ENCODE measurements around the gene VWA5A. TPM values are rescaled to one million over a fixed set of nuclear protein-coding genes. Genes with fewer than 3 reads are reported as not detected.

The VWA5A gene
- total and polyA plus RNA-seq, 2 of the 13 experiments (the other 11 are each of a cell fraction or from before 2014, with no cell fraction given): 1.3 to 1.8 TPM

GRCh38 chr11:124179310-124179709 is 64.1 kb downstream of the VWA5A start:
- H3K4me3 ChIP-seq (replicated peaks in 1 of 3; ENCODE audit: insufficient read depth in 1 of 3, low read depth in 2 of 3, low read length in 3 of 3): no peak overlapping the region
- no peaks in the 10 kb centered on the region for H3K9me3 ChIP-seq (ENCODE audit: low read length)
- TF ChIP-seq ZNF766 (CRISPR knock-in tag; IDR thresholded peaks at IDR 0.05; ENCODE audit: borderline replicate concordance) (no peak), CAMTA2 (CRISPR knock-in tag; IDR thresholded peaks at IDR 0.05; ENCODE audit: borderline replicate concordance) (no peak), KDM4B (CRISPR knock-in tag; IDR thresholded peaks at IDR 0.05) (no peak)
- TF ChIP-seq, protein P1, sequence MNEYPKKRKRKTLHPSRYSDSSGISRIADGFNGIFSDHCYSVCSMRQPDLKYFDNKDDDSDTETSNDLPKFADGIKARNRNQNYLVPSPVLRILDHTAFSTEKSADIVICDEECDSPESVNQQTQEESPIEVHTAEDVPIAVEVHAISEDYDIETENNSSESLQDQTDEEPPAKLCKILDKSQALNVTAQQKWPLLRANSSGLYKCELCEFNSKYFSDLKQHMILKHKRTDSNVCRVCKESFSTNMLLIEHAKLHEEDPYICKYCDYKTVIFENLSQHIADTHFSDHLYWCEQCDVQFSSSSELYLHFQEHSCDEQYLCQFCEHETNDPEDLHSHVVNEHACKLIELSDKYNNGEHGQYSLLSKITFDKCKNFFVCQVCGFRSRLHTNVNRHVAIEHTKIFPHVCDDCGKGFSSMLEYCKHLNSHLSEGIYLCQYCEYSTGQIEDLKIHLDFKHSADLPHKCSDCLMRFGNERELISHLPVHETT (CRISPR knock-in tag; conservative IDR thresholded peaks at IDR 0.05): no peak
- no peaks in the 10 kb centered on the region for H3K79me2 ChIP-seq (ENCODE audit: insufficient read depth, low read length)
- H3K27ac ChIP-seq (ENCODE audit: extremely low read length, insufficient read depth, low read length): no peak overlapping the region
- WGBS (ENCODE audit: low lambda C conversion rate): 8% methylated on average over 1 of the region's 1 CpG
- H3K9ac ChIP-seq (ENCODE audit: insufficient read depth, low read depth, low read length): no peak overlapping the region
- ATAC-seq (no peak), FAIRE-seq (no peak), DNase-seq (ENCODE audit: low spot score) (no peak)
- no peaks in the 10 kb centered on the region for H3K27me3 ChIP-seq (ENCODE audit: control insufficient read depth in 1 of 2, insufficient read depth in 2 of 2, low read length in 2 of 2)
- BruUV-seq (replicated peaks): no TSS peak
- in situ Hi-C loops (cut with HindIII; ENCODE audit: extremely low pct_ligation_motif_present, low pct_unique_long_range_greater_than_20kb) (no loop called here), intact Hi-C loops (cut with micrococcal nuclease; ENCODE audit: unreplicated experiment) (no loop called here)
- H3K4me2 ChIP-seq (ENCODE audit: low read depth, low read length): no peak overlapping the region
- H3K36me3 ChIP-seq (replicated peaks in 1 of 2; ENCODE audit: control insufficient read depth in 1 of 2, insufficient read depth in 2 of 2, low read length in 2 of 2): no peaks in the 10 kb centered on the region
- ChIA-PET CTCF (ENCODE audit: low intra/inter-chr PET ratio, low total read pairs) (no interaction called here), POLR2A (no interaction called here)
- H2AFZ ChIP-seq (ENCODE audit: low read length): no peak overlapping the region
- no peaks in the 10 kb centered on the region for H4K20me1 ChIP-seq (ENCODE audit: insufficient read depth, low read length)
- H3K4me1 ChIP-seq (ENCODE audit: insufficient read depth, low read length): no peaks in the 10 kb centered on the region

DNA sequence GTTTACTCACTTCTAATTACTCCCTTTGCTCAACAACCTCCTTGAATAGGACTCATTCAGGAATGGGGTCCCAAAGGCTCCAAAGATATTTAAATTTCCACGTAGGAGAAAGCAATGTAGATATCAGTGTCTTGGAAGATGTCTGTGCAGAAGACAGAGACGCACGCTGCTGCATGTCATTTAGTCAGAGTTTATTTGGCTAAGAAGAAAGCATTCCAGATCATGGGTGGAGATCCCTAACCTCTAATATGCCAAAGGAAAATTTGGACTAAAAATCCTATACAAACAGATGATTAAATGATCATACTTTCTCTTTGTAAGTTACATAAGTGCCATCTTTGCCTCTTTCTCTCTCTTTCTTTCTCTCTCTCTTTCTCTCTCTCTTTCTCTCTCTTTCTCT is 67.8 kb downstream of the VWA5A start, which contains the start of gene OR10D3:
OR10D3 (plus strand) TSS at position 278 of the 400 bp plus-strand sequence. CDS start 1,925 bp downstream, outside the sequence.
- no peak within 1 kb of the TSS for H3K4me2 ChIP-seq (ENCODE audit: low read depth, low read length)
- H3K4me3 ChIP-seq (replicated peaks in 1 of 3; ENCODE audit: insufficient read depth in 1 of 3, low read depth in 2 of 3, low read length in 3 of 3): no peak within 1 kb of the TSS
- no TSS peak for BruUV-seq (replicated peaks)
- H3K9me3 ChIP-seq (ENCODE audit: low read length): no peaks in the 10 kb centered on the region
- no peaks in the 10 kb centered on the region for H3K27me3 ChIP-seq (ENCODE audit: control insufficient read depth in 1 of 2, insufficient read depth in 2 of 2, low read length in 2 of 2)
- ChIA-PET CTCF (ENCODE audit: low intra/inter-chr PET ratio, low total read pairs) (no interaction called here), POLR2A (no interaction called here)
- no peak for FAIRE-seq
- H4K20me1 ChIP-seq (ENCODE audit: insufficient read depth, low read length): no peaks in the 10 kb centered on the region
- 0% methylated on average over 3 of the region's 3 CpGs for WGBS (ENCODE audit: low lambda C conversion rate)
- no peaks in the 10 kb centered on the region for H3K79me2 ChIP-seq (ENCODE audit: insufficient read depth, low read length)
- in situ Hi-C loops (cut with HindIII; ENCODE audit: extremely low pct_ligation_motif_present, low pct_unique_long_range_greater_than_20kb): no loop called here
- H3K27ac ChIP-seq (ENCODE audit: extremely low read length, insufficient read depth, low read length): no peak within 1 kb of the TSS
- intact Hi-C loops (cut with micrococcal nuclease; ENCODE audit: unreplicated experiment): no loop called here
- ATAC-seq: no peak
- H2AFZ ChIP-seq (ENCODE audit: low read length): no peak within 1 kb of the TSS
- no peaks in the 10 kb centered on the region for H3K36me3 ChIP-seq (replicated peaks in 1 of 2; ENCODE audit: control insufficient read depth in 1 of 2, insufficient read depth in 2 of 2, low read length in 2 of 2)
- no peak for DNase-seq (ENCODE audit: low spot score)
- H3K9ac ChIP-seq (ENCODE audit: insufficient read depth, low read depth, low read length): no peak within 1 kb of the TSS
- H3K4me1 ChIP-seq (ENCODE audit: insufficient read depth, low read length): no peaks in the 10 kb centered on the region
- no peak for TF ChIP-seq NFE2 (CRISPR knock-in tag; IDR thresholded peaks at IDR 0.05)
- TF ChIP-seq ZNF543 (CRISPR knock-in tag; IDR thresholded peaks at IDR 0.05): no peak
- no peak for TF ChIP-seq SMARCE1 (IDR thresholded peaks at IDR 0.05; ENCODE audit: borderline replicate concordance)
- no peak for TF ChIP-seq AHR (CRISPR knock-in tag; IDR thresholded peaks at IDR 0.05)
- TF ChIP-seq ISX (CRISPR knock-in tag; conservative IDR thresholded peaks at IDR 0.05): no peak
- TF ChIP-seq FOXM1 (CRISPR knock-in tag; IDR thresholded peaks at IDR 0.05): no peak
- no peak for TF ChIP-seq ZNF260 (CRISPR knock-in tag; IDR thresholded peaks at IDR 0.05; ENCODE audit: borderline replicate concordance, low read depth)
- no peak for TF ChIP-seq CREB1 (IDR thresholded peaks at IDR 0.05)
- no peak for TF ChIP-seq CREB1 (CRISPR knock-in tag; IDR thresholded peaks at IDR 0.05)
- no peak for TF ChIP-seq KLF6 (CRISPR knock-in tag; IDR thresholded peaks at IDR 0.05)
- TF ChIP-seq ZNF879 (CRISPR knock-in tag; IDR thresholded peaks at IDR 0.05): no peak
- no peak for TF ChIP-seq ZFP37 (CRISPR knock-in tag; IDR thresholded peaks at IDR 0.05; ENCODE audit: borderline replicate concordance)
- TF ChIP-seq, protein P2, sequence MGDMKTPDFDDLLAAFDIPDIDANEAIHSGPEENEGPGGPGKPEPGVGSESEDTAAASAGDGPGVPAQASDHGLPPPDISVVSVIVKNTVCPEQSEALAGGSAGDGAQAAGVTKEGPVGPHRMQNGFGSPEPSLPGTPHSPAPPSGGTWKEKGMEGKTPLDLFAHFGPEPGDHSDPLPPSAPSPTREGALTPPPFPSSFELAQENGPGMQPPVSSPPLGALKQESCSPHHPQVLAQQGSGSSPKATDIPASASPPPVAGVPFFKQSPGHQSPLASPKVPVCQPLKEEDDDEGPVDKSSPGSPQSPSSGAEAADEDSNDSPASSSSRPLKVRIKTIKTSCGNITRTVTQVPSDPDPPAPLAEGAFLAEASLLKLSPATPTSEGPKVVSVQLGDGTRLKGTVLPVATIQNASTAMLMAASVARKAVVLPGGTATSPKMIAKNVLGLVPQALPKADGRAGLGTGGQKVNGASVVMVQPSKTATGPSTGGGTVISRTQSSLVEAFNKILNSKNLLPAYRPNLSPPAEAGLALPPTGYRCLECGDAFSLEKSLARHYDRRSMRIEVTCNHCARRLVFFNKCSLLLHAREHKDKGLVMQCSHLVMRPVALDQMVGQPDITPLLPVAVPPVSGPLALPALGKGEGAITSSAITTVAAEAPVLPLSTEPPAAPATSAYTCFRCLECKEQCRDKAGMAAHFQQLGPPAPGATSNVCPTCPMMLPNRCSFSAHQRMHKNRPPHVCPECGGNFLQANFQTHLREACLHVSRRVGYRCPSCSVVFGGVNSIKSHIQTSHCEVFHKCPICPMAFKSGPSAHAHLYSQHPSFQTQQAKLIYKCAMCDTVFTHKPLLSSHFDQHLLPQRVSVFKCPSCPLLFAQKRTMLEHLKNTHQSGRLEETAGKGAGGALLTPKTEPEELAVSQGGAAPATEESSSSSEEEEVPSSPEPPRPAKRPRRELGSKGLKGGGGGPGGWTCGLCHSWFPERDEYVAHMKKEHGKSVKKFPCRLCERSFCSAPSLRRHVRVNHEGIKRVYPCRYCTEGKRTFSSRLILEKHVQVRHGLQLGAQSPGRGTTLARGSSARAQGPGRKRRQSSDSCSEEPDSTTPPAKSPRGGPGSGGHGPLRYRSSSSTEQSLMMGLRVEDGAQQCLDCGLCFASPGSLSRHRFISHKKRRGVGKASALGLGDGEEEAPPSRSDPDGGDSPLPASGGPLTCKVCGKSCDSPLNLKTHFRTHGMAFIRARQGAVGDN (CRISPR knock-in tag; IDR thresholded peaks at IDR 0.05): no peak

Measured in HepG2 (cell line).